GM23338 (cell line): ENCODE data around the gene JAKMIP1. TPM values are rescaled to one million over a fixed set of nuclear protein-coding genes. Genes with fewer than 3 reads are reported as not detected.

ENCODE experiments used
- ATAC-seq: fragments of 200-7000 bp; cut with Tn5 transposase; 3 replicates; pipeline ENCODE4 v1.9.1; 2020
- DNase-seq: peaks from one replicate; pipeline ENCODE4 v3.0.0-alpha.2; 2015; ENCODE audit warnings: low spot score
- H2AFZ ChIP-seq: fragments of 200-600 bp; sonication (generic); 2 replicates; pipeline ENCODE4 v1.8.0; 2016; ENCODE audit warnings: antibody characterized with exemption, mild to moderate bottlenecking, moderate library complexity
- H3F3A ChIP-seq: fragments of 200-600 bp; sonication (generic); replicated peaks from 2 replicates; pipeline ENCODE4 v1.8.0; 2017; ENCODE audit warnings: antibody characterized with exemption, mixed run types, low read depth
- H3K27ac ChIP-seq: fragments of 200-600 bp; sonication (generic); 2 replicates; pipeline ENCODE4 v1.6.1; 2016; ENCODE audit warnings: low read depth
- H3K27me3 ChIP-seq: fragments of 200-600 bp; sonication (generic); 2 replicates; pipeline ENCODE4 v1.8.0; 2016; ENCODE audit warnings: mild to moderate bottlenecking, mixed run types, moderate library complexity; ENCODE audit not compliant: insufficient read depth
- H3K36me3 ChIP-seq: fragments of 200-600 bp; sonication (generic); 2 replicates; pipeline ENCODE4 v1.8.0; 2016; ENCODE audit warnings: mild to moderate bottlenecking; ENCODE audit not compliant: insufficient read depth
- H3K4me1 ChIP-seq: fragments of 200-600 bp; sonication (generic); 2 replicates; pipeline ENCODE4 v1.8.0; 2016; ENCODE audit warnings: mild to moderate bottlenecking, moderate library complexity; ENCODE audit not compliant: insufficient read depth
- H3K4me2 ChIP-seq: fragments of 200-600 bp; sonication (generic); 2 replicates; pipeline ENCODE4 v1.7.1; 2017; ENCODE audit warnings: mixed run types
- H3K4me3 ChIP-seq: fragments of 200-600 bp; sonication (generic); 2 replicates; pipeline ENCODE4 v1.6.1; 2016; ENCODE audit warnings: mixed run types
- H3K79me2 ChIP-seq: fragments of 200-600 bp; sonication (generic); replicated peaks from 2 replicates; pipeline ENCODE4 v1.8.0; 2017; ENCODE audit warnings: mild to moderate bottlenecking; ENCODE audit not compliant: insufficient read depth
- H3K9me2 ChIP-seq: fragments of 200-600 bp; sonication (generic); 2 replicates; pipeline ENCODE4 v1.8.0; 2017; ENCODE audit not compliant: insufficient read depth
- H4K20me1 ChIP-seq: fragments of 200-600 bp; sonication (generic); replicated peaks from 2 replicates; pipeline ENCODE4 v1.8.0; 2017; ENCODE audit warnings: mild to moderate bottlenecking; ENCODE audit not compliant: insufficient read depth
- H3K27ac Mint-ChIP-seq: 2 replicates; pipeline ENCODE4 v1.8.0; 2020; ENCODE audit warnings: inconsistent platforms, mild to moderate bottlenecking, moderate library complexity, mixed read lengths
- H3K27me3 Mint-ChIP-seq: 3 replicates; pipeline ENCODE4 v1.8.0; 2022; ENCODE audit warnings: low read depth, mild to moderate bottlenecking, moderate library complexity, mixed read lengths, inconsistent platforms; ENCODE audit not compliant: insufficient read depth, poor library complexity
- H3K36me3 Mint-ChIP-seq: 3 replicates; pipeline ENCODE4 v1.8.0; 2021; ENCODE audit warnings: low read depth, mild to moderate bottlenecking, inconsistent platforms, moderate library complexity, mixed read lengths
- H3K4me1 Mint-ChIP-seq: 3 replicates; pipeline ENCODE4 v1.8.0; 2020; ENCODE audit warnings: mild to moderate bottlenecking, inconsistent platforms, mixed read lengths
- H3K4me3 Mint-ChIP-seq: 3 replicates; pipeline ENCODE4 v1.8.0; 2021; ENCODE audit warnings: moderate library complexity, mild to moderate bottlenecking, inconsistent platforms, mixed read lengths
- H3K9me3 Mint-ChIP-seq: 3 replicates; pipeline ENCODE4 v1.8.0; 2020; ENCODE audit warnings: moderate library complexity, mild to moderate bottlenecking, inconsistent platforms, mixed read lengths
- CREB1 ChIP-seq: fragments of 250-450 bp; sonication (Bioruptor Pico); IDR thresholded peaks from 2 replicates; pipeline ENCODE4 v1.5.0; 2020; ENCODE audit warnings: low read depth, mild to moderate bottlenecking, moderate library complexity
- EZH2phosphoT487 ChIP-seq: fragments of 200-600 bp; sonication (generic); IDR thresholded peaks from one replicate; pipeline ENCODE4 v1.8.1; 2018; ENCODE audit warnings: antibody characterized with exemption; ENCODE audit not compliant: unreplicated experiment
- NANOG ChIP-seq: IDR thresholded peaks from 2 replicates; pipeline ENCODE4 v1.6.1; 2016; ENCODE audit warnings: antibody characterized with exemption, borderline replicate concordance
- POLR2AphosphoS5 ChIP-seq: IDR thresholded peaks from 2 replicates; pipeline ENCODE4 v1.6.1; 2016; ENCODE audit warnings: antibody characterized with exemption, low read depth
- ZNF331 ChIP-seq: fragments of 250-450 bp; sonication (Bioruptor Pico); IDR thresholded peaks from 2 replicates; pipeline ENCODE4 v1.5.0; 2020; ENCODE audit warnings: low read depth, mild to moderate bottlenecking, moderate library complexity
- long read RNA-seq: library from polyadenylated mRNA; unstranded; transcript quantifications from one replicate; pipeline ENCODE4 v2.0.0, GENCODE V29; 2020; ENCODE audit not compliant: unreplicated experiment
- polyA plus RNA-seq: library from polyadenylated mRNA; unstranded; fragments of >200 nt; fragmentation: Nextera tagmentation; extraction: Ambion mirVana; gene quantifications from 2 replicates; pipeline ENCODE4 v1.2.1, GENCODE V29; 2016
- total RNA-seq: library from RNA; depleted of rRNA; stranded (reverse); fragments of >200 nt; shearing (Covaris generic); gene quantifications from 2 replicates; pipeline ENCODE4 v1.2.3, GENCODE V29; 2014; rRNA removed
- TF ChIP-seq, protein P1 (sequence below): fragments of 250-450 bp; sonication (Bioruptor Pico); IDR thresholded peaks from 2 replicates; pipeline ENCODE4 v1.5.0; 2020; ENCODE audit warnings: mild to moderate bottlenecking, moderate library complexity
- TF ChIP-seq, protein P2 (sequence below), 2 experiments: fragments of 200-600 bp in 1 of 2; sonication (generic) in 1 of 2; conservative IDR thresholded peaks; 2 replicates each; pipeline versions ENCODE4 v1.5.1 to v1.6.1; 2016 to 2017; ENCODE audit warnings: antibody characterized with exemption in 2 of 2, low read depth in 2 of 2, mild to moderate bottlenecking in 2 of 2, moderate library complexity in 1 of 2

The JAKMIP1 gene
- total RNA-seq (5.1 and 5.9 TPM in 2 replicates), polyA plus RNA-seq (4.6 and 5.5 TPM in 2 replicates)
- long read RNA-seq, partial matches to known transcripts = 0 of 3 reads
- long read RNA-seq, other reads (novel, unspliced or antisense) = 0 of 3 reads

DNA sequence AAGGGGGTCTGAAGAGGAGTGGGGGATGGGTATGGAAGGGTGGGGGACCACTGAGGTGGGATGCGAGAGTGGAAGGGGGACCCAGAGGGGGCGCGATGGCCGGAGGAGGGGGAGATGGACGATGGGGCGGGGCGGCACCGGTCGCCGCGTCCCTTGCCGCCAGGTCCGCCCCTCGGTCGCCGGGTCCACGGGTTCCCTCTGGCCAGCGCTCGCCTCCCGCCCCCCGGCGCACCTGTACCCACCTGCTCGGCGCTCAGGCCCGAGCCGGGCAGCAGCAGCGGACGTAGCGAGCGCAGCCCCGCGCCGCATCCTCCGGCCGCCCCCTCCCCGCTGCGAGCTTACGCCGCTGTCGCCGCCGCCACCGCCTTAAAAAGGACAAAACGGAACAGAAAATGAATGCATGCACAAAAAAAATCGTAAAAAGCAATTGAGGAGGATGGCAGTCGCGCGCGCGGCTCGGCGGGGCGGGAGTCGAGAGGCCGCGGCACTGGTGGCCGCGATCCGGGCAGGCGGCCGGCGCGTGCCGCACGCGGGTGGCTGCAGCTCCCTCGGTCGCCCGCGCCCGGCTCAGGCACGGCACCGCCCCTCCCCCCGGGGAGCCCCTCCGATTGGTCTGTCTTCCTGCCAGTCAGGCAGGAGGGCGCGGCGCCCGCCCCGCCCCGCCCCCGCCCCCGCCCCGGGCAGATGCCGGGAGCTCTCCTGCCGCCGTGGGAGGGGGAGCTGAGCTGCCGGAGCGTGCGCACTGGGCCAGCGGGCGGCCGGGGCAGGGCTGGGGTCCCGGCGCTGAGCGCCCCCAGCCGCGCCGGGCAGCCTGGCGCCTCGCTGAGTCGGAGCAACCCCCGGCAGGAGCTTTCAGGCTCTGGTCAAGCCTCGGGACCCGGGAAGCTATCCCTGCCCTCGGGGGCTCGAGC, at the start of gene JAKMIP1:
TSS of gene JAKMIP1 (minus strand) at position 539 of the 911 bp plus-strand sequence. CDS start 87,699 bp downstream, outside the sequence.
- peaks cover 7% of the 10 kb centered on the region; the same call in 1 of the 2 replicates for H4K20me1 ChIP-seq
- H2AFZ ChIP-seq = peak within 1 kb of the TSS; percentile 95
- no peak within 1 kb of the TSS for H3K27ac ChIP-seq
- H3K36me3 ChIP-seq = no peaks in the 10 kb centered on the region
- peak within 1 kb of the TSS; percentile 79 for H3K4me3 ChIP-seq
- H3K79me2 ChIP-seq = peaks cover 8% of the 10 kb centered on the region; the same call in 1 of the 2 replicates
- H3K27me3 ChIP-seq = peaks cover 13% of the 10 kb centered on the region
- Mint-ChIP-seq H3K27me3 (peaks cover 20% of the 10 kb centered on the region), H3K27ac (no peak within 1 kb of the TSS), H3K9me3 (peaks cover 7% of the 10 kb centered on the region; the same call in 2 of the 3 replicates), H3K4me3 (peak within 1 kb of the TSS; percentile 75), H3K4me1 (peaks cover 37% of the 10 kb centered on the region), H3K36me3 (no peaks in the 10 kb centered on the region)
- H3F3A ChIP-seq = 0 out of 2 replicates have a peak, but pooled peaks cover 4% of the 10 kb centered on the region
- H3K9me2 ChIP-seq = no peaks in the 10 kb centered on the region
- peak; percentile 80 for DNase-seq
- ATAC-seq = peak; percentile 37
- peaks cover 26% of the 10 kb centered on the region for H3K4me1 ChIP-seq
- TF ChIP-seq NANOG (no peak), CREB1 (CRISPR knock-in tag) (no peak), POLR2AphosphoS5 (peak; percentile 50)
- peak within 1 kb of the TSS; percentile 91 for H3K4me2 ChIP-seq

DNA sequence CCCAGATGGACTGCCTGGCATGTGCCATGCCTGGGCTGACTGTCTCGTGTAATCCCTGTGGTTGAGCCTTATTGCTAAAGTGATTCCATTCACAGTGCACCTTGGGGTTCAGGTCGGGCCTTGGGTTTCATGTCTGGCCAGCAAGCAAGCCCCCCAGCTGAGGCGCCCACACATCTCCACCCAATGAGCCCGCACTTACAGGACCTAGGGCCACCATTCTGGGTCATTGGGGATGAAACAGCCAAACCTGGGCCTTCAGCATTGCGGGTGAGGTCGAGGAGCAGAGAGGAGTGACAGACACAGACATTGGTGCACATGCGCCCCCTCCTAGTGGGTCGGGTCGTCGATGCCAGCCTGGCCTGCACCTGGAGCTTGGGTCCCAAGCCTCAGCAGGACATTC, 48.0 kb upstream of the JAKMIP1 start:
- peaks cover 22% of the 10 kb centered on the region for H3K4me1 Mint-ChIP-seq
- Histone ChIP-seq H3K27me3 (peaks cover 11% of the 10 kb centered on the region; the same call in 1 of the 2 replicates), H4K20me1 (no peaks in the 10 kb centered on the region), H3K4me1 (peaks cover 9% of the 10 kb centered on the region; the same call in 1 of the 2 replicates), H3F3A (no peaks in the 10 kb centered on the region), H3K4me2 (no peak overlapping the region), H3K4me3 (no peak overlapping the region), H2AFZ (no peak overlapping the region), H3K9me2 (no peaks in the 10 kb centered on the region), H3K79me2 (no peaks in the 10 kb centered on the region), H3K27ac (no peak overlapping the region), H3K36me3 (no peaks in the 10 kb centered on the region)
- H3K36me3 Mint-ChIP-seq = peaks cover 15% of the 10 kb centered on the region
- no peak overlapping the region for H3K27ac Mint-ChIP-seq
- DNase-seq = no peak
- no peak overlapping the region for H3K4me3 Mint-ChIP-seq
- H3K27me3 Mint-ChIP-seq = peaks cover 16% of the 10 kb centered on the region
- peaks cover 20% of the 10 kb centered on the region for H3K9me3 Mint-ChIP-seq
- ATAC-seq = no peak
- TF ChIP-seq EZH2phosphoT487 = no peak
- TF ChIP-seq, protein P1, sequence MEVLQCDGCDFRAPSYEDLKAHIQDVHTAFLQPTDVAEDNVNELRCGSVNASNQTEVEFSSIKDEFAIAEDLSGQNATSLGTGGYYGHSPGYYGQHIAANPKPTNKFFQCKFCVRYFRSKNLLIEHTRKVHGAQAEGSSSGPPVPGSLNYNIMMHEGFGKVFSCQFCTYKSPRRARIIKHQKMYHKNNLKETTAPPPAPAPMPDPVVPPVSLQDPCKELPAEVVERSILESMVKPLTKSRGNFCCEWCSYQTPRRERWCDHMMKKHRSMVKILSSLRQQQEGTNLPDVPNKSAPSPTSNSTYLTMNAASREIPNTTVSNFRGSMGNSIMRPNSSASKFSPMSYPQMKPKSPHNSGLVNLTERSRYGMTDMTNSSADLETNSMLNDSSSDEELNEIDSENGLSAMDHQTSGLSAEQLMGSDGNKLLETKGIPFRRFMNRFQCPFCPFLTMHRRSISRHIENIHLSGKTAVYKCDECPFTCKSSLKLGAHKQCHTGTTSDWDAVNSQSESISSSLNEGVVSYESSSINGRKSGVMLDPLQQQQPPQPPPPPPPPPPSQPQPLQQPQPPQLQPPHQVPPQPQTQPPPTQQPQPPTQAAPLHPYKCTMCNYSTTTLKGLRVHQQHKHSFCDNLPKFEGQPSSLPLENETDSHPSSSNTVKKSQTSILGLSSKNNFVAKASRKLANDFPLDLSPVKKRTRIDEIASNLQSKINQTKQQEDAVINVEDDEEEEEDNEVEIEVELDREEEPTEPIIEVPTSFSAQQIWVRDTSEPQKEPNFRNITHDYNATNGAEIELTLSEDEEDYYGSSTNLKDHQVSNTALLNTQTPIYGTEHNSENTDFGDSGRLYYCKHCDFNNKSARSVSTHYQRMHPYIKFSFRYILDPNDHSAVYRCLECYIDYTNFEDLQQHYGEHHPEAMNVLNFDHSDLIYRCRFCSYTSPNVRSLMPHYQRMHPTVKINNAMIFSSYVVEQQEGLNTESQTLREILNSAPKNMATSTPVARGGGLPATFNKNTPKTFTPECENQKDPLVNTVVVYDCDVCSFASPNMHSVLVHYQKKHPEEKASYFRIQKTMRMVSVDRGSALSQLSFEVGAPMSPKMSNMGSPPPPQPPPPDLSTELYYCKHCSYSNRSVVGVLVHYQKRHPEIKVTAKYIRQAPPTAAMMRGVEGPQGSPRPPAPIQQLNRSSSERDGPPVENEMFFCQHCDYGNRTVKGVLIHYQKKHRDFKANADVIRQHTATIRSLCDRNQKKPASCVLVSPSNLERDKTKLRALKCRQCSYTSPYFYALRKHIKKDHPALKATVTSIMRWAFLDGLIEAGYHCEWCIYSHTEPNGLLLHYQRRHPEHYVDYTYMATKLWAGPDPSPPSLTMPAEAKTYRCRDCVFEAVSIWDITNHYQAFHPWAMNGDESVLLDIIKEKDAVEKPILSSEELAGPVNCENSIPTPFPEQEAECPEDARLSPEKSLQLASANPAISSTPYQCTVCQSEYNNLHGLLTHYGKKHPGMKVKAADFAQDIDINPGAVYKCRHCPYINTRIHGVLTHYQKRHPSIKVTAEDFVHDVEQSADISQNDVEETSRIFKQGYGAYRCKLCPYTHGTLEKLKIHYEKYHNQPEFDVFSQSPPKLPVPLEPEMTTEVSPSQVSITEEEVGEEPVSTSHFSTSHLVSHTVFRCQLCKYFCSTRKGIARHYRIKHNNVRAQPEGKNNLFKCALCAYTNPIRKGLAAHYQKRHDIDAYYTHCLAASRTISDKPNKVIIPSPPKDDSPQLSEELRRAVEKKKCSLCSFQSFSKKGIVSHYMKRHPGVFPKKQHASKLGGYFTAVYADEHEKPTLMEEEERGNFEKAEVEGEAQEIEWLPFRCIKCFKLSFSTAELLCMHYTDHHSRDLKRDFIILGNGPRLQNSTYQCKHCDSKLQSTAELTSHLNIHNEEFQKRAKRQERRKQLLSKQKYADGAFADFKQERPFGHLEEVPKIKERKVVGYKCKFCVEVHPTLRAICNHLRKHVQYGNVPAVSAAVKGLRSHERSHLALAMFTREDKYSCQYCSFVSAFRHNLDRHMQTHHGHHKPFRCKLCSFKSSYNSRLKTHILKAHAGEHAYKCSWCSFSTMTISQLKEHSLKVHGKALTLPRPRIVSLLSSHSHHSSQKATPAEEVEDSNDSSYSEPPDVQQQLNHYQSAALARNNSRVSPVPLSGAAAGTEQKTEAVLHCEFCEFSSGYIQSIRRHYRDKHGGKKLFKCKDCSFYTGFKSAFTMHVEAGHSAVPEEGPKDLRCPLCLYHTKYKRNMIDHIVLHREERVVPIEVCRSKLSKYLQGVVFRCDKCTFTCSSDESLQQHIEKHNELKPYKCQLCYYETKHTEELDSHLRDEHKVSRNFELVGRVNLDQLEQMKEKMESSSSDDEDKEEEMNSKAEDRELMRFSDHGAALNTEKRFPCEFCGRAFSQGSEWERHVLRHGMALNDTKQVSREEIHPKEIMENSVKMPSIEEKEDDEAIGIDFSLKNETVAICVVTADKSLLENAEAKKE = no peak
- TF ChIP-seq, protein P2, sequence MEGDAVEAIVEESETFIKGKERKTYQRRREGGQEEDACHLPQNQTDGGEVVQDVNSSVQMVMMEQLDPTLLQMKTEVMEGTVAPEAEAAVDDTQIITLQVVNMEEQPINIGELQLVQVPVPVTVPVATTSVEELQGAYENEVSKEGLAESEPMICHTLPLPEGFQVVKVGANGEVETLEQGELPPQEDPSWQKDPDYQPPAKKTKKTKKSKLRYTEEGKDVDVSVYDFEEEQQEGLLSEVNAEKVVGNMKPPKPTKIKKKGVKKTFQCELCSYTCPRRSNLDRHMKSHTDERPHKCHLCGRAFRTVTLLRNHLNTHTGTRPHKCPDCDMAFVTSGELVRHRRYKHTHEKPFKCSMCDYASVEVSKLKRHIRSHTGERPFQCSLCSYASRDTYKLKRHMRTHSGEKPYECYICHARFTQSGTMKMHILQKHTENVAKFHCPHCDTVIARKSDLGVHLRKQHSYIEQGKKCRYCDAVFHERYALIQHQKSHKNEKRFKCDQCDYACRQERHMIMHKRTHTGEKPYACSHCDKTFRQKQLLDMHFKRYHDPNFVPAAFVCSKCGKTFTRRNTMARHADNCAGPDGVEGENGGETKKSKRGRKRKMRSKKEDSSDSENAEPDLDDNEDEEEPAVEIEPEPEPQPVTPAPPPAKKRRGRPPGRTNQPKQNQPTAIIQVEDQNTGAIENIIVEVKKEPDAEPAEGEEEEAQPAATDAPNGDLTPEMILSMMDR (conservative IDR thresholded peaks at IDR 0.05; ENCODE audit: low read depth in 2 of 2) = no peak
- TF ChIP-seq ZNF331 (CRISPR knock-in tag) = no peak
